ENCODE results near the gene CTNND2.

- TF ChIP-seq CTCF (IDR thresholded peaks at IDR 0.05) (no peak), POLR2A (IDR thresholded peaks at IDR 0.05) (no peak)
These were observed 657.0 kb downstream of the CTNND2 start for GRCh38 chr5:11247224-11247623.

All from Peyer's patch (tissue), 4 donors.